Gastroesophageal sphincter (tissue), 4 donors: ENCODE results near the gene C1orf159. TPM values are rescaled to one million over a fixed set of nuclear protein-coding genes. Genes with fewer than 3 reads are reported as not detected.

Experiments
- ATAC-seq: fragments of 150-250 bp; one replicate; pipeline ENCODE4 v1.9.1; 2016; ENCODE audit warnings: mild to moderate bottlenecking, moderate library complexity
- H3K27ac ChIP-seq, 4 donors: fragments of 200-600 bp; sonication (generic) in 3 of 4; 1 replicate in 3 of 4; 2 replicates in 1 of 4; pipeline ENCODE4 v1.5.1; 2016 to 2019
- H3K27me3 ChIP-seq: fragments of 200-600 bp; sonication (generic); one replicate; pipeline ENCODE4 v1.5.1; 2019
- H3K36me3 ChIP-seq, 2 donors: fragments of 200-600 bp; sonication (generic); one replicate each; pipeline ENCODE4 v1.5.1; 2019; ENCODE audit warnings: control low read depth in 1 of 2
- H3K4me1 ChIP-seq, 3 donors: fragments of 200-600 bp; sonication (generic); 1 replicate in 2 of 3; 2 replicates in 1 of 3; pipeline ENCODE4 v1.5.1; 2016 to 2019; ENCODE audit warnings: control low read depth in 2 of 3
- H3K4me3 ChIP-seq, 2 donors: fragments of 200-600 bp; sonication (generic); one replicate each; pipeline ENCODE4 v1.5.1; 2019; ENCODE audit warnings: mild to moderate bottlenecking in 1 of 2, moderate library complexity in 1 of 2
- H3K9me3 ChIP-seq, 3 donors: fragments of 200-600 bp; sonication (generic); one replicate each; pipeline ENCODE4 v1.5.1; 2017 to 2019; ENCODE audit warnings: control low read depth in 2 of 3
- EP300 ChIP-seq: sonication (generic); formaldehyde crosslinking; IDR thresholded peaks from one replicate; pipeline ENCODE4 v1.6.1; 2017; ENCODE audit warnings: antibody characterized with exemption, mild to moderate bottlenecking
- POLR2A ChIP-seq, 2 donors: fragments of 450-650 bp; IDR thresholded peaks; one replicate each; pipeline ENCODE4 v1.6.1; 2017; ENCODE audit warnings: antibody characterized with exemption in 2 of 2, mild to moderate bottlenecking in 2 of 2, moderate library complexity in 1 of 2
- POLR2AphosphoS5 ChIP-seq: sonication (generic); formaldehyde crosslinking; IDR thresholded peaks from one replicate; pipeline ENCODE4 v1.6.1; 2017; ENCODE audit warnings: antibody characterized with exemption
- WGBS, 2 donors: methylation state at CpG; one replicate each; pipeline ENCODE4 v1.1.5; 2018; ENCODE audit warnings: low coverage in 1 of 2; 5-methylcytosine and 5-hydroxymethylcytosine counted together
- total RNA-seq, 4 donors: library from RNA; depleted of rRNA; stranded (reverse); fragments of >200 nt; gene quantifications; one replicate each; pipeline ENCODE4 v1.1.0, GENCODE V29; 2016
- TF ChIP-seq, protein P1 (sequence below), 4 experiments: fragments of 200-600 bp in 2 of 4; fragments of 450-650 bp in 2 of 4; sonication (generic) in 1 of 4; IDR thresholded peaks; one replicate each; pipeline ENCODE4 v1.5.1; 2017 to 2019; ENCODE audit warnings: antibody characterized with exemption in 4 of 4, mild to moderate bottlenecking in 2 of 4, moderate library complexity in 2 of 4

The C1orf159 gene
- total RNA-seq, 4 donors from 2014 or later = 6.3 to 15.3 (median 9.9) TPM

DNA sequence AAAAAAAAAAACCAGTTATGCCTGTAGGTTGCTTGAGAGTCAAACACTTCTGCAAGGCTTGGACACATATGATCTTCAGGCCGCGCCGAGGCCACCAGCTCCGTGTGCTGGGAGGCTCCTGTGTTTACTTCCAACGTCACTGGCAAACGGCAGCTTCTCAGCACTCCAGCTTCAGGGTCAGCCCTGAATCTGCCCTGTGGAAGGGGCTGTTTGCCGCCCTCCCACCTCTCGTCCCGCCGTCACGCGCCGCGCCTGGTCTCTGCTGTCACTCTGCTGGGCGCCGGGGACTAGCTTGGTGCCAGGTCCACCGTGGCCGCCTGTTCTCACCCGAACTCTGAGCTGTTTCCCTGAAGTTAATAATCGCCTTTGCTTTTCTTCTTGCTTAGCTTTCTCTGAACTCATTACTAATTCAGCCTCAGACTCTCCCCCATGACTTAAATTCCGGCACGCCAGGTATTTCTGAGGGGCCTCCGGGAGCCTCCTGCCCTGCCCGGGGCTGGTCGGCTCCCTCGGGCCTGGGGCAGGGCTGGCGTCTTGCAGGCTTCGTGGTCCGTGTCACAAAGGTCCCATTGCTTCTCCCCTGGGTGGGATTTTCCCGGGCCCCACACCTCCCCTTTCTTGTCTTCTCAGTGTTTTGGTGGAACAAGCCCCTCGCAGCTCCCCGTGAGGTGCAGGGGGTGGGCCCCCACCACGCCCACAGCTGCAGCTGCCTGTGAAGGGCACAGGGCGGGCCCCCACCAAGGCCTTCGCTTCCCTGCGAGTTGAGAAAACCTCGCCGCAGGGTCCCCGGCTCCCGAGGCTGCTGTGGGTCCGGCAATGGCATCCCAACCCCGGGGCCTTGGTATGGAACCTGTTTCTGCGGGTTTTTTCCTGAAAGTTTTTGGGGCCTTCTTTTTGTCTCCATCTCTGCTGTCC lies 14.6 kb upstream of the C1orf159 start:
- TF ChIP-seq POLR2AphosphoS5 (no peak), EP300 (no peak), POLR2A (IDR thresholded peaks at IDR 0.05) (no peak)
- TF ChIP-seq, protein P1, sequence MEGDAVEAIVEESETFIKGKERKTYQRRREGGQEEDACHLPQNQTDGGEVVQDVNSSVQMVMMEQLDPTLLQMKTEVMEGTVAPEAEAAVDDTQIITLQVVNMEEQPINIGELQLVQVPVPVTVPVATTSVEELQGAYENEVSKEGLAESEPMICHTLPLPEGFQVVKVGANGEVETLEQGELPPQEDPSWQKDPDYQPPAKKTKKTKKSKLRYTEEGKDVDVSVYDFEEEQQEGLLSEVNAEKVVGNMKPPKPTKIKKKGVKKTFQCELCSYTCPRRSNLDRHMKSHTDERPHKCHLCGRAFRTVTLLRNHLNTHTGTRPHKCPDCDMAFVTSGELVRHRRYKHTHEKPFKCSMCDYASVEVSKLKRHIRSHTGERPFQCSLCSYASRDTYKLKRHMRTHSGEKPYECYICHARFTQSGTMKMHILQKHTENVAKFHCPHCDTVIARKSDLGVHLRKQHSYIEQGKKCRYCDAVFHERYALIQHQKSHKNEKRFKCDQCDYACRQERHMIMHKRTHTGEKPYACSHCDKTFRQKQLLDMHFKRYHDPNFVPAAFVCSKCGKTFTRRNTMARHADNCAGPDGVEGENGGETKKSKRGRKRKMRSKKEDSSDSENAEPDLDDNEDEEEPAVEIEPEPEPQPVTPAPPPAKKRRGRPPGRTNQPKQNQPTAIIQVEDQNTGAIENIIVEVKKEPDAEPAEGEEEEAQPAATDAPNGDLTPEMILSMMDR (IDR thresholded peaks at IDR 0.05) = no peak
- no peaks in the 10 kb centered on the region for H3K36me3 ChIP-seq
- WGBS, 2 donors = 78 to 80% methylated on average over 2 to 30 of the region's 43 CpGs
- H3K27me3 ChIP-seq = peaks cover 42% of the 10 kb centered on the region
- H3K4me3 ChIP-seq = no peak overlapping the region
- no peaks in the 10 kb centered on the region for H3K9me3 ChIP-seq
- no peak overlapping the region for H3K27ac ChIP-seq
- no peak for ATAC-seq
- no peaks in the 10 kb centered on the region for H3K4me1 ChIP-seq

GRCh38 chr1:1129381-1129821 lies 13.5 kb upstream of the C1orf159 start:
- H3K27me3 ChIP-seq = peaks cover 35% of the 10 kb centered on the region
- 55 to 72% methylated on average over 4 of the region's 19 CpGs for WGBS, 2 donors
- TF ChIP-seq, protein P1 (IDR thresholded peaks at IDR 0.05) = no peak
- TF ChIP-seq EP300 (no peak), POLR2A (IDR thresholded peaks at IDR 0.05) (no peak), POLR2AphosphoS5 (no peak)
- no peak overlapping the region for H3K27ac ChIP-seq
- no peaks in the 10 kb centered on the region for H3K9me3 ChIP-seq
- H3K4me1 ChIP-seq = no peaks in the 10 kb centered on the region
- no peaks in the 10 kb centered on the region for H3K36me3 ChIP-seq
- no peak overlapping the region for H3K4me3 ChIP-seq
- no peak for ATAC-seq

GRCh38 chr1:1128454-1129139 lies 12.7 kb upstream of the C1orf159 start:
- H3K9me3 ChIP-seq = no peaks in the 10 kb centered on the region
- H3K27me3 ChIP-seq = peaks cover 34% of the 10 kb centered on the region
- no peaks in the 10 kb centered on the region for H3K36me3 ChIP-seq
- no peak overlapping the region for H3K27ac ChIP-seq
- H3K4me1 ChIP-seq = no peaks in the 10 kb centered on the region
- no peak for TF ChIP-seq POLR2A (IDR thresholded peaks at IDR 0.05)
- TF ChIP-seq, protein P1 (IDR thresholded peaks at IDR 0.05) = no peak
- no peak for TF ChIP-seq EP300
- no peak for TF ChIP-seq POLR2AphosphoS5
- no peak overlapping the region for H3K4me3 ChIP-seq
- WGBS, 2 donors = 88% methylated on average over 12 of the region's 32 CpGs; no CpG with 5 or more reads in 1 of the 2 donors
- ATAC-seq = no peak

DNA sequence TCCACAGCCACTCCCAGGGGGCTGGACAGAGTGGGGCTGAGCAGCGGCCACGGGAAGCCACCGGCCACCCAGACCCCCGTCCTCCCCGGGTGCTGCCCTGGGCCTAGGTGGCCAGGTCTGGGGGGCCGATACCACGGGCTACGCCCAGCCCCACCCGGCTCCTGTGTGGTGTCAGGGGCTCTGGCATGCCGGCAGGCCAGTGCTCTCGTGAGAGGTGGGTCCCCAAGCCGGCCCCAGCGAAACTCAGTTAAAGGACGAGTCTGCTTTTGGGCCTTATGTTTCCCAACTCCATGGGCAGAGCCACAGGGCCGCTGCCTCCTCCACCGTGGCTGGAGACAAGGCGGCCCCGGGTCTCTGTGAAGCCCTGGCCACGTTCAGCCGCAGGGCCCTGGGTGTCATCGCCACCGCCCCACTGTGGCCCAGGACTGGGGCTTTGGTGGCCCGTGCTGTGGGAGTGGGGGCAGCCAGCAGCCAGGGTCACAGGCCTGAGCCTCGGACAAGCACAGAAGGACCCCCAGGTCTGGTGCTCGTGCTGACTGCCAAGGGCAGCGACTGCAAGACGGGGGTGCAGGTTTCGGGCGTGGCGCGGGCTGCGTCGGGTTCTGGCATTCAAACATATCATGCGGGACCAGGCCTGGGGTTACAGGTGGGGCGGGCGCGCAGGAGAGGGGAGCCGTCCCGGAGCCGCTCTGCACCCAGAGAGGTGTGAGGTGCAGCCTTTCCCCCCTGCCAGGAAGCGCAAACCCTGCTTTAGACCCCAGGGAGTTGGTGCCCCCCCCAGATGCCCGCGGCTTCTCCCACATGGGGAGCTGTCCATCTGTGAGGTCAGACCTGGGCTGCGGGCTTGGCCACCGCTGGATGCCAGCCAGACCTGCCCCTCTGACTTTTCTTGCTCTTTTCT lies 11.9 kb upstream of the C1orf159 start:
- ATAC-seq = no peak
- Histone ChIP-seq H3K36me3 (no peaks in the 10 kb centered on the region), H3K27me3 (peaks cover 33% of the 10 kb centered on the region), H3K9me3 (no peaks in the 10 kb centered on the region), H3K27ac (no peak overlapping the region), H3K4me1 (no peaks in the 10 kb centered on the region), H3K4me3 (no peak overlapping the region)
- TF ChIP-seq EP300 (no peak), POLR2A (IDR thresholded peaks at IDR 0.05) (no peak), POLR2AphosphoS5 (no peak)
- TF ChIP-seq, protein P1 (IDR thresholded peaks at IDR 0.05) = no peak
- WGBS, 2 donors = 62% methylated on average over 2 of the region's 45 CpGs; no CpG with 5 or more reads in 1 of the 2 donors
